Measurements from ENCODE around the gene NAXE.
A peak's percentile ranks its signal among the peaks of the same experiment; 100 is the strongest.

NAXE gene

GRCh38 chr1:156591432-156592157 lies at the start of gene NAXE:
TSS of gene NAXE (plus strand) at chr1:156591776. CDS start at chr1:156591805, 29 bp downstream.
- H3K4me3 ChIP-seq (ENCODE audit: low read depth, low read length), result peak within 1 kb of the TSS; percentile 89
- DNase-seq (ENCODE audit: low read depth), result peak; percentile 57
- no peak for TF ChIP-seq CTCF (conservative IDR thresholded peaks at IDR 0.05; ENCODE audit: low read depth, low read length)

- H3K4me3 ChIP-seq (ENCODE audit: low read depth, low read length), result no peak overlapping the region
- no peak for TF ChIP-seq CTCF (conservative IDR thresholded peaks at IDR 0.05; ENCODE audit: low read depth, low read length)
- no peak for DNase-seq (ENCODE audit: low read depth)
Measured at GRCh38 chr1:156543066-156543465, 48.5 kb upstream of the NAXE start.

- no peak for DNase-seq (ENCODE audit: low read depth)
- no peak for TF ChIP-seq CTCF (conservative IDR thresholded peaks at IDR 0.05; ENCODE audit: low read depth, low read length)
- no peak overlapping the region for H3K4me3 ChIP-seq (ENCODE audit: low read depth, low read length)
Measured at GRCh38 chr1:156544592-156545102, 46.9 kb upstream of the NAXE start.

GRCh38 chr1:156546267-156546666 lies 45.3 kb upstream of the NAXE start:
- TF ChIP-seq CTCF (conservative IDR thresholded peaks at IDR 0.05; ENCODE audit: low read depth, low read length), result no peak
- DNase-seq (ENCODE audit: low read depth), result no peak

GRCh38 chr1:156547434-156547833 lies 44.1 kb upstream of the NAXE start:
- H3K4me3 ChIP-seq (ENCODE audit: low read depth, low read length), result no peak overlapping the region
- no peak for DNase-seq (ENCODE audit: low read depth)
- no peak for TF ChIP-seq CTCF (conservative IDR thresholded peaks at IDR 0.05; ENCODE audit: low read depth, low read length)

More at GRCh38 chr1:156546267-156546666, 45.3 kb upstream of the NAXE start:
- no peak overlapping the region for H3K4me3 ChIP-seq (ENCODE audit: low read depth, low read length)

GRCh38 chr1:156547982-156548381 lies 43.6 kb upstream of the NAXE start:
- no peak overlapping the region for H3K4me3 ChIP-seq (ENCODE audit: low read depth, low read length)
- DNase-seq (ENCODE audit: low read depth), result no peak
- no peak for TF ChIP-seq CTCF (conservative IDR thresholded peaks at IDR 0.05; ENCODE audit: low read depth, low read length)

GRCh38 chr1:156549390-156549789 lies 42.2 kb upstream of the NAXE start:
- no peak for DNase-seq (ENCODE audit: low read depth)
- TF ChIP-seq CTCF (conservative IDR thresholded peaks at IDR 0.05; ENCODE audit: low read depth, low read length), result no peak
- no peak overlapping the region for H3K4me3 ChIP-seq (ENCODE audit: low read depth, low read length)

Data from choroid plexus epithelial cell (primary cell).